ENCODE measurements around the gene CHST6.

The CHST6 gene

DNA sequence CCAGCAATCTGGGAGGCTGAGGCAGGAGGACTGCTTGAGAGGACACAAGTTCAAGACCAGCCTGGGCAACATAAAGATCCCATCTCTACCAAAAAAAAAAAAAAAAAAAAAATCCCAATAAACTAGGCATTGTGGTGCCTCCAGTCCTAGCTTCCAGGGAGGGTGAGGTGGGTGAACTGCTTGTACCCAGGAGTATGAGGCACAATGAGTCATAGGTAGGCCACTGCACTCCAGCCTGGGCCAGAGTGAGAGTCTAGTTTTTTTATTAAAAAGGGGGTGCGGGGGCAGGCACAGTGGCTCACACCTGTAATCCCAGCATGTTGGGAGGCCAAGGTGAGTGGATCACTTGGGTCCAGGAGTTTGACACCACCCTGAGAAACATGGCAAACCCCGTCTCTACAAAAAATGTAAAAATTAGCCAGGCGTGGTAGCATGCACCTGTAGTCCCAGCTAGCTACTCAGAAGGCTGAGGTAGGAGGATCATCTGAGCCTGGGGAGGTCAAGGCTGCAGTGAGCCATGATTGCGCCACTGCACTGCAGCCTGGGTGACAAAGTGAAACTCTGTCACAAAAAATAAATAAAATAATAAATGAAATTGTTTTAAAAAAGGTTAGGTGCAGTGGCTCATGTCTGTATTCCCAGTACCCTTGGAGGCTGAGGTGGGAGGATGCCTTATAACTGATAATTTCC lies 7.8 kb upstream of the CHST6 start:
- DNase-seq = no peak

DNA sequence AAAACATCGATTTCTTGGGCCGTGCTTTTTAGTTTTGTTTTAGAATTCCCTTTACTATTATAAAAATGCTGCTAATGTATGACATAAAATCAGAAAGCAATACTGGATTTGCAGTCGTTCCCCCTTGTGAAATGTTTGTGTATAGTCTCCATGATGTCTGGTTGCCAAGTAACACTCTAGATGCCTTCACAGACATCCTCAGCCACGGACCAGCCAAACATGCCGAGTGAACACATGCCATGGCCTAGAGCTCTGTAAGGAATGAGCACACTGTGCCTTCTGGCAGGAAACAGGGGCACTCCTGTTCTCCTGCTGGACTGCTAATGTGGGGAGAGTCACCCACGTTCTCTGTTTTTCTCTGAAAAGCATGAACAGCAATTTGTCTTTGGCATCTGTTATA lies 6.6 kb upstream of the CHST6 start:
- DNase-seq = peak; percentile 13

DNA sequence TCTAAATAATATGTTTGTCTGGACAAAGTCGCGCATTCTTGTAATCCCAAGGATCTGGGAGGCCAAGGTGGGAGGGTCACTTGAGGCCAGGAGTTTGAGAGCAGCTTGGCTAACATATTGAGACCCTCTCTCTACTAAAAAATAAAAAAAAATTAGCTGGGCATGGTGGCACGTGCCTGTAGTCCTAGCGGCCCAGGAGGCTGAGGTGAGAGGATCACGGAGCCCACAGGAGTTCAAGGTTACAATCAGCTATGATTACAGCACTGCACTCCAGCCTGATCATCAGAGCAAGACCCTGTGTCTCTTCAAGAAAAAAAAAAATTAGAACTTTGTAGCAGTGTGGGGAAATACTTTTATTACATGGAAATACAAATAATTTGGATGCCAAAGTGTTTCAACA lies 6.1 kb upstream of the CHST6 start:
- no peak for DNase-seq

DNA sequence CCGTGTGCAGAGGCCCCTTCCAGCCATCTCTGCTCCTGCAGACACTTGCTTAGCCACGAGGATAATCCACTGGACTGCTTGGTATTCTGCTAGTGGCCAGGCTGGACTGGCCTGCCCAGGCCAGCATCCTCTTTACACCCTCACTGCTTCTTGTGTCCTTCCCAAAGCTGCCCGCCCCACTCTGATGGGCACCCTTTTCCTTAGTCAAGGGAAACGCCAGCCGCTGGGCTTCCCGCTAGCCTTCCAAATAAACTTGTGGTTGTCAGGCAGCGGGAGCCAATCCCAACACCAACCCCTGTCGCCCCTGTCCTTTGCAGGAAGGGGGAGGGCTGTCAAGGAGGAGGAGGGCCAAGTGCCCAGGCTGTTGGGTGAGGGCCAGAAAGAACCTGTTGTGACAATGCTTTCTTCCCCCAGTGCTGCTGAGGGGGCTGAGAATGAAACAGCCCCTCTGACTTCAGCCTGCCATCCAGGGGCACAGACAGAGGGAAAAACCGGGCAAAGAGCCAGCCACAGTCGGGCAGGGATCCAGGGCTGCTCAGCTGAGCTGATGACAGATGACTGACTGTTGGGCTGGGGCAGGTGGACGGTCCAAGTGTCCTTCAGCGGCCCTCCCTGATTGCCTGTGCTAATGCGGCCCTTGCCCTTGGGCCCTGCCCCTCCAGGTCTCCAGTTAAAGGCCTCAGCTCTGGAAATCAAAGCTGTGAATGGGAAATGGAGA lies 3.5 kb upstream of the CHST6 start:
- DNase-seq = peak; percentile 72

DNA sequence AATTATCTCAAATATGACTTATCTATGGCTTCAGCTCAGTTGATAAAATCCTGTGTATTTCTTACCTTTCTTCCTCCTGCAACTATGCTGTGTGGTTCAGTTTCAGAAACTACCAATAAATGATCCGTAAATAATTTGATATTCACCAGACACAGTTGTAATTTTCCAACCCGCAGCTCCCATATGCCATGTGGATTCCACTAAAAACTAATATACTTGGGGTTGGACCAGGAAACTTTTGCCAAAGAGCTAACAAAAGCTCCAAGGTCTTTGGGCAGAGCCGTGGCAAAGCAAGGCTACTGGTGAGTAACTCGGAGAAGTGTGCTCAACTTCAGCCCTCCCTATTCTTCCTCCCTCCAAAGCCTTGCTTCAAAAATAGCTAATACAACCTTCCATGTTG lies 2.3 kb upstream of the CHST6 start:
- DNase-seq = peak; percentile 75

DNA sequence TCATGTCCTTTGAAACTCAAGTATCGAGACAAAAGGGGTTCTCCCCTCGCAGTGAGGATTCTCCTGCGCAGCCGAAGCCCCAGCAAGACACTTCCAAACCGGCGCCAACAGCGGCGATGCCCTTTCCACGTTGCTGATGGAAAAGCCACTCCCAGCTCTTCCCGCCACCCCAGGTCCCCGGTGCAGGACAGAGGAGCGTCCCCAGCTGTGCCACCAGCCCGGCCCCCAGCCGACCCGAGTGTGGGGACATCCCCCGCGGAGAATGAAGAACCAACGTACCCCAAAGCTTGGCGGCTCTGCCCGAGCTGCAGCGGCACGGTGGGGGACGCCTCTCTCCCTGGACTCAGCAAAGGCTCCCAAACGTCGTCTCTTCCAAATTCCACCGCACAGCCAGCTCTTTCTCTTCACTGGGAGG lies 573 bp downstream of the CHST6 start:
- DNase-seq = no peak

DNA sequence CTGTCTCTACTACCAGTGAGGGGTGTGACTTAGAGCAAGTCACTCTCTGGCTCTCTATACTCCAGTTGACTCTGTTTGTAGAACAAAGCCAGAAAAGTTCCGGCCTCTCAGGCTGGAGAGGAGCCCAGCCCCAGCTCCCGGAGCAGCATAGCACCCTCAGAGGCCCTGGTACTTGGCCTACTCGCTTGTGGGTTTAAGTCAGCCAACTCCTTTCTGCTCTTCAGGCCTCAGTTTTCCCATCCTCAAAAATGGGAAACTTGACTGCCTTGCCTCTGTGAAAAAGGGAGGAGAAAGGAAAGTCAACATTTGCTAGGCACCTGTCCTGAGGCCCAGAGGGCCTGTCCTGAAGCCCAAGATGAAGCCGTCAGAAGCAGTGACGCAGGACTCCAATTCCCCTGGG lies 1.1 kb downstream of the CHST6 start:
- no peak for DNase-seq

DNA sequence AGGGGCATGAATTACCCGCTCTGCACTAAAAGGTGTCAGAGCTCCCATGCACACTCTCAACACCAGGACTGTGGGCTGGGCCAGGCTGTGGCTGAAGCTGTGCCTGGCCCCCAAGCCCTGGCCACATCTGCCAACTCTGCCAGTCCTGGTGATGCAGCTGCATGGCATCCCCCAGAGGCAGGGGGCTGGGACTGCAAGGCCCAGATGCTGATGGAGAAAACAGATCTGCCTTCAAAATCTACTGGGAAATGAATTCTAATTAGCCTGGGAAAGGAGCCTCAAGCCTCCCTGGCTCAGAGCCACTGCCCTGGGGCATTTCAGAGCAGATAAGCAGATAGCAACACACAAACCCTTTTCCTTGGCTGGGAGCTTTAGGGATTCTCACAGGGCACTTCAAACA lies 3.4 kb downstream of the CHST6 start:
- DNase-seq = peak; percentile 92

DNA sequence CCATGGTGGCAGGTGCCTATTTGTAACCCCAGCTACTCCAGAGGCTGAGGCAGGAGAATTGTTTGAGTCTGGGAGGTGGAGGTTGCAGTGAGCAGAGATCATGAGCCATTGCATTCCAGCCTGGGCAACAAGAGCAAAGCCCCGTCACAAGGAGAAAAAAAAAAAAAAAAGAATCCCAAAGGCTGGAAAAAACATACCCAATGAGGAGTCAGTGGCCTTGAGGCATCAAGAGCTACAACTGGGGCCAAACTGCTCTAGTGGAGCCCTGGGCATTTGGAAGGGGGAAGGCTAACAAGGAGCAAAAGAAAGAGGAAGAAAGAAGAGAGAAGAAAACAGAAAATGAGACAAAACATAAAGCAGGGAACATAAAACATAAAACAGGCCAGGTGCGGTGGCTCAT lies 6.9 kb downstream of the CHST6 start:
- DNase-seq = no peak

DNA sequence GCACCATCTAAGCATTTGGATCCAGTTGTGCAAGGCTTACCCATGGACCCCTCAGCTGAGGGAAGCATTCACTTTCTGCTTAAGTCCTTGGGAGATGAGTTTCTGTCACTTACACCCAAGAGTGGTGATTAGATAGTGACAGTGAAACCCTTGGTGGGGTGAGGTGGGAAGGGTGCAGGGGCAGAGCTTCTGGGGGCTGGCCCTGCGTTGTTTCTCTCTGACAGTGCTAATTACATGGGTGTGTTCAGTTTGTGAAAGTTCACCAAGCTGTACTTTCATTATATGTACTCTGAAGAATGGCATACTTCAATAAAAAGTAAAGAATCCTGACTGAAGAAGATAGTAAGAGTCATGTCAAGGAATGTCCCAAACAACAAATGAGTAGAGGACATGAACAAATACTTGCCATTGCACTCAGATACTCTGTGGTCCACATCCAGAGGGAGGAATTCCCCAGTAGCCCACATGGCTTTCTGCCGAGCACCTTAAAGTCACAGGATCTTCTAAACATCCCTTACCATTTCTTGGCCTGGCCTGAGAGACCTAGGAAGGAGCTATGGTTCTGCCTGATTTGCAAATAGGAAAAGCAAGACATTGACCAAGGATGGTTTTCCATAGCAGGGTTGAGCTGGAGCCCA lies 8.4 kb downstream of the CHST6 start:
- no peak for DNase-seq

DNA sequence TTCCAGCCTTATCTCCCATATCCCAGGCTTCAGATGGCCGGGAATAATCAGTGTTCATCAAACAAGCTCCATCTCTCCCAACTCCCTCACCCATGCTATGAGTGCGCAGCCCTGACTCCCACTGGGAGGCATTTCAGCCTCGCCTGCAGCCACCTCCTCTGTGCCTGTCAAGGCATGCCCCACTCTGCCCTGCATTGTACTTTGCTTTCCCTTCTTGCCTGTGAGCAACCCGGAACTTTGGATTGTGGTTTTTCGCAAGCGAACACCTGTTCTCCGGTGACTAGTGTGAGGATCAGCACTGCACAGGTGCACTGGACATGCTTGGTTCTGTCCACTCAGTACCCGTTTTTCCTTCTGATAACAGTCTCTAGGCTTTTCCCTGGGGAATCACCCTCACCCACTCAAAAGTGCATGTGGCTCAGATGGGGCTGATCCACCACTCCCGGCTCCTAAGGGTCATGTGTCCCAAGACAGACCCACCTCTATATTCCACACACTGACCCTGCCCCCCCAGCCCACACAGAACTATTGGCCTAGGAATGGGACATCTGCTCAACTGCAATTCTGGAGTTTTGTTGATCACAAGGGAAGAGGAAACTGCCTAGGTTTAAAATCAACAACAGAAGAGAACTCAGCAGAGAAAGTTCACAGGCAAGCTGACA lies 9.1 kb downstream of the CHST6 start:
- DNase-seq = peak; percentile 86

DNA sequence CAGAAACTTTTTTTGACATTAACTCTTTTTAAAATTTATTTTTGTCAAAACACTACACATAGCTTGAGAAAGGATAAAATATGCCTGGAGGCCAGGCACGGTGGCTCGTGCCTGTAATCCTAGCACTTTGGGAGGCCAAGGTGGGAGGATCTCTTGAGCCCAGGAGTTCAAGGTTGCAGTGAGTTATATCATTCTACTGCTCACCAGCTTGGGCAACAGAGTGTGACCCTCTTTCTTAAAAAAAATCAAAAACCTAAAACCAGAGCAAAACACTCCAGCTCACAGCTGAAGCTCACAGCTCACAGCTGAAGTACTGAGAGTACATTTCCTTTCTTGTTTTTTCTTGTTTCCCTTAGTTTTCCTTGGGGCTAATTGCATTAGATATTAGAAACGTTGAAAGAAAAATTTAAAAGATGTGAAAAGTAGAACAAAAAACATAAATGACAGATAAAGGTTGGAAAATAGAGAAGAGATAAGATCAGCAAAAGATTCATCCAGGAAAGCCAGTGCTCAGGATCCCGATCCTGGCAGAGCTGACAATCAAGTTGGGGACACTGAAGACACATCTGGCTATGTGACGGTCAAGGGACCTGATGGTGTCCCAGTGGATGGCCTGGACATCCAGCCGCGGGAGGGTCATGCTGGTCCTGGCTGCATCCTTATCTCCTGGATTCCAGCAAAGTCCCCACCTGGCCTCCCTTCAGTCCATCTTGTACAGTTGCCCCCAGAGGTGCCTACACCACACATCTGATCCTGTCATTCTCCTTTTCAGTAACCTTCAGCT lies 9.8 kb downstream of the CHST6 start:
- DNase-seq = peak; percentile 39

DNA sequence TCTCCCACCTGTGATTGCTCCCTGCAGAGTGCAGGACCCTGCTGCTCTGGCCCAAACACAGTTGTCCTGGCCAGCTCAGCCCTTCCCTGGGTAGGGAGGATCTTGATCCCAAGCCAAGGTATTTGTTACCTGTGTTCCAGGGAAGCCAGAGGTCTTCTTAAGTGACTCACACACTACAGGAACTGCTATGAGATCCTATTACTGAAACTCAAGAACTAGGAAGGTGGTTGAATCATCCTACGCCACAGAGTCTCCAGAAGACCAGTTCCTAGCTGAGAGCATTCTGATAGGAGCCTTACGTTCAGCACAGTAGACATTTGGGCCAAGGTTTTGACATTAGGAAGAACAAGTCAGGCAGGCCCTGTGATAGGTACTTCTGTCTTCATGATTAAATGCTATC lies 12.0 kb downstream of the CHST6 start:
- peak; percentile 54 for DNase-seq

DNA sequence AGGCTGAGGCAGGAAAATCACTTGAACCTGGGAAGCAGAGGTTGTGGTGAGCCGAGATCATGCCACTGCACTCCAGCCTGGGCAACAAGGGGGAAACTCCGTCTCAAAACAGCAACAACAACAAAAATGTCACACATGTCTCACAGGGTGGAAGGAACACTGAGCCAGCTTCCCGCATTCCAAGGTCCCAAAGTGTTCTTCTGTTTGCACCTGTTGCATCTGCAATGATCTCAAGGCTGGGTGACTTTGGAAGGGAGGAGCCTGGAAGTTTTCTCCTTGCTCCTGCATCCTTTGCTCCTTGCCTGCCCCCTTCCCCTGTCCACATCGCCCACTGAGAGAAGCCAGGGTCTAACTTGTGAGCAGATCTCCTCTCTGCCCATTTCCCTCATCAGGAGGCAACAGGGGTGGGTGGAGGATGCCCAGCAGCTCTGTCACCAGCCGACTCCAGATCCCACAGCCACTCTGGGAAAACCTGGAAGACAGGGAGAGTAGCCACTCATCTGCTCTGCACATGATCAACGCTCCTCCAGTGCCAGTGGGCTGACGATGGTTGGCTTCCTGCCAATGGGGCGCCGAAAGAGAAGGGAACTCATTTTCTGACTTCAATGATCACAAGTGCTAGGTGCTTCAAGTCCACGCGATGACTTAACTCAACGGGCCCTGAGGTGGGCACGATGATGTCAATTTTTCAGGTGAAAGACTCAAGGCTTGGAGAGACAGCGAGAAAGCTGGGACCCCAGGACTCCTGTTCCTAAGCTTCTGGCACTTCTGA lies 12.6 kb downstream of the CHST6 start:
- peak; percentile 14 for DNase-seq

DNA sequence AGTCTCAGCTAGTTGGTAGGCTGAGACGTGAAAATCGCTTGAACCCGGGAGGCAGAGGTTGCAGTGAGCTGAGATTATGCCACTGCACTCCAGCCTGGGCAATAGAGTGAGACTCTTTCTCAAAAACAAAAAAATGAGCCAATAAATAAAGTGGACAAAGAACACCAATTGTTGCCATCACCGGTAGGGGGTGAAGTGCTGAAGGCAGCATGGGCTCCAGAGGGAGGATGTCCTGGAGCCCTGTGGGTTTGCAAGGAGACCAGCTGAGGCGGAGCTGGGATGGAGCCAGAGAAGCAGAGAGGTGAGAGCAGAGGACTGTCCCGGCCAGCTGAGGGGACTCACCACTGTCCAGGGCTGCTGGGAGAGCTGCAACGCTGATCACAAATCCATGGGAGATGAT lies 13.8 kb downstream of the CHST6 start:
- DNase-seq = no peak

DNA sequence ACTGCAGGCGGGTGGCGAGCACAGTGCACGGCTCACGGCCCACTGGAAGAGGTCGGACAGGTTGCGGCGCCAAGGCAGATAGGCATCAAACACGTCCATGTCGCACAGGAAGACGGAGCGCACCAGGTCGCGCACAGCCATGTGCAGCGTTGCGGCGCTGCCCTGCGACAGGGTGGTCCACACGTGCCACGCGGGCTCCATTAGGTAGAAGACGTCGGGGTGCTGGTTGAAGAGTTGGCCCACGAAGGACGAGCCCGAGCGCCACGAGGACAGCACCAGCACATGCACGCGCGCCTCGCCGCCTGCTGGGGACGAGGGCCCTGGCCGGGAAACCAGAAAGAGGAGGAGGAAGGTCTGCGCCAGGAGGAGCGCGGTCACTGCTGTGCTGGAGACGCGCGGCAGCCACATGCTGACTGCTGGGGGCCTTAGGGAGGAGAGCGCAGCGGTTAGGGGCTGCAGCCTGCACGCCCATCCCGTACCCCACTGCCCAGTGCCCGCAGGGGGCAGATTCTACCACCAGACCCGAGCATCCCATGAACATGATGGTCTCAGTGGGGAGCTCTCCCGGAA lies 15.7 kb downstream of the CHST6 start:
- DNase-seq = no peak

DNA sequence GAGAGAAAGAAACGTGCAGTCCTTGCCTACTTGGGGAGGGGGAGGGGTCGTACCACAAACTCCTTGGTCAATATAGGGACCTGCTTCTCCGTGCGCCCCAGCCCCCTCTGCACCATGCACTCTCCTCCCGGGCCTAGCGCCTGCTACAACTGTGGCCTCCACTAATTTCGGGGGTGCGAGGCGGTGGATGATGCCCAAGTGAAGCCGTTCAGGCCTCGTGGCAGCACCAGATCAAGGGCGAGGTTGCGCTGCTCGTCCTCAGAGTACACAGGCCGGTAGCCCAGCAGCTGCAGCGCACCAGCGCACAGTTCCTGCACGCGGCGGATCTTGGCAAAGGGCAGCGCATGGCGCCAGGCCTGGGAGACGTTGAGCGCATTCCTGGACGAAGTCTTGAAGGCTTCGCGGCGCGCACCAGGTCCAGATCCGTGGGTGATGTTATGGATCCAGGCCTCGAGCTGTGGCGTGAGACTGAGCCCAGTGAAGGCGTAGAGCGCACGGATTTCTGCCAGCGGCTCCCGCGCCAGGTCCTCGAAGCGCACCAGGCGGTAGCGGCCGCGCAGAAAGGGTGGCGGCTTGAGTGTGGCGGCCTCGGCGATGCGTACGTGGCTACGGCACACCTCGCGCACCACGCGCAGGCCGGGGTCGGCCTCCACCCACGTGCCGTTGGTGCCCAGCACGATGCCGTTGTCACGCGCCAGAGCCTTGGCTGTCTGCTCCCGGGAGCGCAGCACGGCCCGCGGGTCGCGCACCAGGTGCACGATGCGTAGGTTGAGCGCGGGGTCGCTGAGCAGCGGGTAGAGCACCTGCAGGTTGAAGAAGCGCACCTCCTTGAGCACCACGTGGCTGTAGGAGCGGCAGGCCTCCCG lies 16.5 kb downstream of the CHST6 start:
- no peak for DNase-seq

DNA sequence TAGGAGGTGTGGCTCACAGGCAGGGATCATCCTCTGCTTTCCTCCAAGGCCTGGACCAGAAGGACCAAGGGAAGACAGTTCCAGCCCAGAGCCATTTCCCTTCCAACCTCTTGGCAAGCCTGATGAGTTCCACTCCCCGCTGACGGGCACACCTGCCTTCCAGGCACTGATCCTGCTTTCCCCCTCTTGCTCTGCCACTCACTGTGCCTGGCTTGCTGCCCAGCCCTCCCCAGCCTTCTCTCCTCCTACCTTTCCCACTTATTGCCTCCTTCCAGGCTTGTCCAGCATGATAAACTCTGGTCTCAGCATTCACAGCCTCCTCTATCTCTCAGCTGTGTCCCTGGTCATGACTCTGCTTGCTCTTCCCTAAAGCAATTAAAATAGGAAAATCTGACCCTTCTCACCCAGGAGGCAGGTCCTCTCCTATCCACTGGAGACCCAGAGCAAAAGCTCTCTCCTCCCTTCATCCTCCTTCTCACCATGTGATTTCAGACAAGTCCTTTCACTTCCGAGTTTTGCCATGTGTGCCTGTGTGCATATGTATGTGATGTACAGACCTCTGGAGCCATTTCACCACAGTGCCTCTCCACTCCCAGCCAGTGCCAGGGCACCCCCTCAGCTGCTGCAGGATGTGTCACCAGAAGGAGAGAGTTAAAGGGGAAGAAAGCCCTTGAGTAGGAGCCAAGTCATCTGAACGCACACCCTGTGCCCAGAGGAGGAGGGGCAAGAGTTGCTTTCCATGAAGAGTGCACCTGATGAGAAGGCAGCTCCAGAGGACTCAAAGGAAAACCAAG lies 17.4 kb downstream of the CHST6 start:
- peak; percentile 37 for DNase-seq

DNA sequence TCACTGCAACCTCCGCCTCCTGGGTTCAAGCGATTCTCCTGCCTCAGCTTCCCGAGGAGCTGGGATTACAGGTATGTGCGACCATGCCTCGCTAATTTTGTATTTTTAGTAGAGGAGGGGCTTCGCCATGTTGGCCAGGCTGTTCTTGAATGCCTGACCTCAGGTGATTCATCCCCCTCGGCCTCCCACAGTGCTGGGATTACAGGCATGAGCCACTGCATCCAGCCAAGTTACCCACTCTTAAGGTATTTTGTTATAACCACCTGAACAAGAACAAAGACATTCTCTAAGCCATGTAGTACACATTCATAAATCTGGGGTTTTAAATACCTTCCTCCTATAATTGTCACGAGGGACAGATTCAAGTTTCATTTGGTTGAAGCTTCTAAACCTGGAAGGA lies 18.4 kb downstream of the CHST6 start:
- DNase-seq = no peak

DNA sequence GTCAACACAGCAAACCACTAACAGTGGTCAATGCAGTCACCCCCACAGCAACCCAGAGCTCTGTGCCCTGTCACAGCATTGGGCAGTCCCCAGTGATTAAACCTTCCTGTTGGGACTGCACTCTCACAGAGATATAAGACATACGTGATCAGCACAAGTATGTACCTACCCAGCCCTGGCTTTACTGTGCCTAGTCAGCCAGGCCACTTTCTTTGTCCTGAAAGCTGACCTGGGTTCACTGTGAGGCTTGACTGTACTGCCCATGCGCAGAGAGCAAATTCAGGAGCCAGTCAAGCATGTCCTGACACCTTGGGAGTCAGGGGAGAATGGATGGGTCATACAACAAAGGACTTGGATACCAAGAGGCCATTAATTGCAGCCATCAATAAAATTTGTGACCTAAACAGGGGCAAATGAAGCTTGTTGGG lies 19.8 kb downstream of the CHST6 start:
- no peak for DNase-seq
